ENCODE data around the gene NHSL2.

The NHSL2 gene

DNA sequence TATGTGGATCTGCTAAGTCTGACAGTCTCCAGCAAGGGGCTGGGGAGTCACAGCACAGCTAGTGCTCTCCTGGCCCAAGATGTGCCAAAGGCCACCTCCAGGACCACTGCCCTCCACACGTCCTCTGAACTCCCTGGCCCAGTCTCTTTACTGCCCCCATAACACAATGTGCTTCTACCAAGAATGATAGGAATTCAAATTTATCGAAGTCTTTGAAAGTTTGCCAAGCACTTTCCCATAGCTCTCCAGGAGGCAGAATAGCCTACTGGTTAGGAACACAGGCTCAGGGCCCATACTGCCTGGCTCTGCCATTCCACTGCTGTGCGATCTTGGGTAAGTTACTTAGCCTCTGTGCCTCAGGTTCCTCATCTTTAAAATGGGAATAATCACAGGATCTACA, 86.7 kb downstream of the NHSL2 start:
- in situ Hi-C loops (cut with MboI; ENCODE audit: low sequenced_read_pairs, unreplicated experiment): no loop called here
- TF ChIP-seq, protein P1, sequence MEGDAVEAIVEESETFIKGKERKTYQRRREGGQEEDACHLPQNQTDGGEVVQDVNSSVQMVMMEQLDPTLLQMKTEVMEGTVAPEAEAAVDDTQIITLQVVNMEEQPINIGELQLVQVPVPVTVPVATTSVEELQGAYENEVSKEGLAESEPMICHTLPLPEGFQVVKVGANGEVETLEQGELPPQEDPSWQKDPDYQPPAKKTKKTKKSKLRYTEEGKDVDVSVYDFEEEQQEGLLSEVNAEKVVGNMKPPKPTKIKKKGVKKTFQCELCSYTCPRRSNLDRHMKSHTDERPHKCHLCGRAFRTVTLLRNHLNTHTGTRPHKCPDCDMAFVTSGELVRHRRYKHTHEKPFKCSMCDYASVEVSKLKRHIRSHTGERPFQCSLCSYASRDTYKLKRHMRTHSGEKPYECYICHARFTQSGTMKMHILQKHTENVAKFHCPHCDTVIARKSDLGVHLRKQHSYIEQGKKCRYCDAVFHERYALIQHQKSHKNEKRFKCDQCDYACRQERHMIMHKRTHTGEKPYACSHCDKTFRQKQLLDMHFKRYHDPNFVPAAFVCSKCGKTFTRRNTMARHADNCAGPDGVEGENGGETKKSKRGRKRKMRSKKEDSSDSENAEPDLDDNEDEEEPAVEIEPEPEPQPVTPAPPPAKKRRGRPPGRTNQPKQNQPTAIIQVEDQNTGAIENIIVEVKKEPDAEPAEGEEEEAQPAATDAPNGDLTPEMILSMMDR (IDR thresholded peaks at IDR 0.05; ENCODE audit: borderline replicate concordance, control extremely low read depth, extremely low read depth, insufficient read depth, missing control alignments): no peak
- DNase-seq (ENCODE audit: low spot score): no peak

DNA sequence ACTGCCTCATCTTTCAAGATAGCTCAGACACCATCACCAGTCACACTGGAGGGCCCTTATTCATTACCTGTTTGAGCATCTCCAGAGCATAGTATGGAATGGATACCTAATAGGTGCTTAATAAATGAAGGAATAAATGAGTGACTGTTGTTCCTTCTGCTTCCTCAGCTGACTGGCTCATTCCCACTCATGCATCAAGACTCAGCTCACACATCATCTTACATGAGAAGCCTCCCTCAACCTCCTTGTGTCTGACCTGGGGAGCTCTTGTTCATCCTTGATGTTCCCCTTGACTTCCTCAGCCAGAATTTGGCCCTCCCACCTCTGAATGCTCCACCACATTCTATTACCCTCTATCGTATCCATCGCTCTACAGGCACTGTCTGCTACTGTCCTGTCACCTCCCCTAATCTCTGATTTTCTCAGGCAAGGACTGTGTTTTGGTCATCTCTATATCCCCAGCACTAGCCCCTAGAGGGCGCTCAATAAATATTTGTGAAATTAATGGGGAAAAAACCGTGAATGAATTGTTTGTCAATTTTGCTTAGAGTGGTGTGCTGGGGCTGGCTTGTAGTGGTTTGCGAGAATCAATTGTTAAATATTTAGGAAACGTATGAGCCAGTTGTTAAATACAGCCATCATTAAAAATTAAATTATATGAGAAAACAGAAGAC, 88.3 kb downstream of the NHSL2 start:
- in situ Hi-C loops (cut with MboI; ENCODE audit: low sequenced_read_pairs, unreplicated experiment): no loop called here
- TF ChIP-seq, protein P1 (IDR thresholded peaks at IDR 0.05; ENCODE audit: borderline replicate concordance, control extremely low read depth, extremely low read depth, insufficient read depth, missing control alignments): peak; percentile 66
- DNase-seq (ENCODE audit: low spot score): peak; percentile 46

DNA sequence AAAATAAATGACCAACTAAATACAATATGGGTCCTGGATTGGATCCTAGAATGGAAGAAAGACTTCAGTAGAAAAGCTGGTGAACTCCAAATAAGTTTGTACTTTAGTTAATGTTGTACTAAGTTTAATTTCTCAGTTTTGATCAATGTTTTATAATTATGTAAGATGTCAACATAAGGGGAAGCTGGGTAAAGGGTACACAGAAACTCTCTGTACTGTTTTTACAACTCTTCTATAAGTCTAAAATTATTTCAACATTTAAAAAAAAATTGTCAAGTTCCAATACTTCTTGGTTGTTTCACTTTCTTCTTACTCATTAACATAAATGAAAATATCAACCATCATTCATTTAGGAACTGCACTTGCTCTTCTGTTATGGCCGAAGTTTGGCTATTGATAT, 88.9 kb downstream of the NHSL2 start:
- in situ Hi-C loops (cut with MboI; ENCODE audit: low sequenced_read_pairs, unreplicated experiment): no loop called here
- DNase-seq (ENCODE audit: low spot score): no peak
- TF ChIP-seq, protein P1 (IDR thresholded peaks at IDR 0.05; ENCODE audit: borderline replicate concordance, control extremely low read depth, extremely low read depth, insufficient read depth, missing control alignments): no peak

DNA sequence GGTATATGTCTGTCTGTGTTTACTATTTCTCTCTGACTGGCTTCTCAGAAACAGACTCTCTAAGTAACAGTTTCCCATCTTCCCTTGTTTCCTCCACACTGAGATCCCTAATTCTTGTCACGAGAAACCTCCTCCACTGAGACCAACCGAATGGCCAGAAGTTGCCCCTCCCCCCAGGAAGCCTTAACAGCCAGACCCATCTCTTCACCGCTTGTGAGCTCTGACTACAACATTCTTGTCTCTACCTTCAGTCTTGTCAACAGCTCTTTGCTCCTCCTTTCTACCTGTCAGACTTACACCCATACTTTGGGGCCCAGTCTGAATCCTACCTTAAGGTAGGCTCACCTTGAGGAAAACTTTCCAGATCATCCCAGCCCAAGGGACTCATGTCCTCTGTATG, 90.8 kb downstream of the NHSL2 start:
- TF ChIP-seq, protein P1 (IDR thresholded peaks at IDR 0.05; ENCODE audit: borderline replicate concordance, control extremely low read depth, extremely low read depth, insufficient read depth, missing control alignments): no peak
- in situ Hi-C loops (cut with MboI; ENCODE audit: low sequenced_read_pairs, unreplicated experiment): loop anchor here (25.0 kb wide), 1 partner anchor 536 kb away; no protein-coding TSS in a partner anchor
- no peak for DNase-seq (ENCODE audit: low spot score)

DNA sequence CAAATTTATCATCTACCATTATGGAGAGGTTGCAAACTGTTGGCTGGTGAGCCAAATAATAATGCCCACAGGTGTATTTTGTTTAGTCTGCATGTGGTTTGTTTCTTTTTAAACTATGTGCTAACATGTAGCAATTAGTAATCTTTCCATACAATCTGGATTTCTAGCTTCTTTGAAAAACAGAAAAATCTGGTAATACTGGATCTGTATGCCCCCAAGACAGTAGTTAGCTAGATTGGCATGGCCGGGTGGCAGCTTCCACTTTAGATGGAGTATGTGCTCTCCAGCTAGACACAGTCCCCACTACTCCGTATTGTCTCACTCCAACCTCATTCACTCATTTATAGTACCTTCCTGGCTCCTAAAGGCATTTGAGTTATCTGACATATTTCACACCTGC, 91.3 kb downstream of the NHSL2 start:
- DNase-seq (ENCODE audit: low spot score): no peak
- in situ Hi-C loops (cut with MboI; ENCODE audit: low sequenced_read_pairs, unreplicated experiment): loop anchor here (25.0 kb wide), 1 partner anchor 535 kb away; no protein-coding TSS in a partner anchor
- TF ChIP-seq, protein P1 (IDR thresholded peaks at IDR 0.05; ENCODE audit: borderline replicate concordance, control extremely low read depth, extremely low read depth, insufficient read depth, missing control alignments): no peak

DNA sequence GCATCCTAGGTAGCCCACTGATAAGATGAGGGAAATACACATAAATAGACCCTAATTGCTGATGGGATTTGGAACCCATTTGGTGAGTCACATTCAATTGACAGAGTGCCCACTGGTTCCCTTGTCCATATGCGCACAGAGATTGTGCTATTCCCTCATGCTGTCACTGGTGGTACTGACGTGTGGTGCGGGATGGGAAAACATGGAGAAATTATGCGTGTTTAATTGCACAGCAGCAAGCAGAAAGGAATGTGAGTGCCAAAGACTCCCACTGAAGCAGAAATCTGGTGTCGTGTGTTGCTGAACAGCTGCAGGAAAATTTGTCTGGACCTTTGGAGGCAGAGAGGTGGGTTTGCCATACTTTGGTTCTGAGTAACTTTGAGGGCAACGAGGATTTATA, 92.2 kb downstream of the NHSL2 start:
- TF ChIP-seq, protein P1 (IDR thresholded peaks at IDR 0.05; ENCODE audit: borderline replicate concordance, control extremely low read depth, extremely low read depth, insufficient read depth, missing control alignments): no peak
- in situ Hi-C loops (cut with MboI; ENCODE audit: low sequenced_read_pairs, unreplicated experiment): loop anchor here (25.0 kb wide), 1 partner anchor 534 kb away; no protein-coding TSS in a partner anchor
- no peak for DNase-seq (ENCODE audit: low spot score)
